HEK293 (cell line): Measurements from ENCODE around the gene PRSS48.

ENCODE experiments used
- CTCF ChIA-PET: fragments of 350-600 bp; formaldehyde crosslinking; extraction: SDS; loops from one replicate; lab custom pipeline; 2021; ENCODE audit warnings: antibody characterized with exemption; lab: Yijun Ruan, JAX
- POLR2A ChIA-PET: fragments of 300-600 bp; formaldehyde crosslinking; extraction: SDS; loops from one replicate; lab custom pipeline; 2020; ENCODE audit warnings: antibody characterized with exemption, inconsistent platforms; lab: Yijun Ruan, JAX
- H3K27ac ChIP-seq: fragments of 200-500 bp; sonication (Bioruptor generic); 2 replicates; pipeline ENCODE4 v1.5.1; 2014; ENCODE audit warnings: low read depth, low read length, control low read depth, inconsistent platforms; ENCODE audit errors: extremely low read depth
- H3K36me3 ChIP-seq, 2 experiments: fragments of 200-500 bp in 1 of 2; sonication (Bioruptor generic) in 1 of 2; 1 replicate in 1 of 2; 2 replicates in 1 of 2; pipeline ENCODE4 v1.5.1; 2014 to 2017; ENCODE audit warnings: inconsistent platforms in 2 of 2, low read length in 2 of 2; ENCODE audit not compliant: control insufficient read depth in 2 of 2, insufficient read depth in 1 of 2
- H3K4me1 ChIP-seq: fragments of 200-500 bp; sonication (Bioruptor generic); 2 replicates; pipeline ENCODE4 v1.5.1; 2014; ENCODE audit warnings: mild to moderate bottlenecking, low read length, inconsistent platforms; ENCODE audit not compliant: control insufficient read depth, insufficient read depth
- H3K4me3 ChIP-seq: 2 replicates; pipeline ENCODE4 v1.5.1; 2011; ENCODE audit warnings: low read depth, mild to moderate bottlenecking, control low read depth, low read length, moderate library complexity
- H3K9me3 ChIP-seq: fragments of 200-500 bp; sonication (Bioruptor generic); 2 replicates; pipeline ENCODE4 v1.5.1; 2014; ENCODE audit warnings: low read depth, low read length, inconsistent platforms; ENCODE audit not compliant: control insufficient read depth, insufficient read depth
- FEZF1 ChIP-seq: fragments of 450-650 bp; formaldehyde crosslinking; IDR thresholded peaks from 2 replicates; pipeline ENCODE4 v1.5.1; 2016; ENCODE audit warnings: missing biosample characterization, missing genetic modification characterization
- KLF17 ChIP-seq: fragments of 450-650 bp; formaldehyde crosslinking; IDR thresholded peaks from 2 replicates; pipeline ENCODE4 v1.5.1; 2016; ENCODE audit warnings: missing biosample characterization, missing genetic modification characterization
- PRDM1 ChIP-seq: fragments of 450-650 bp; formaldehyde crosslinking; IDR thresholded peaks from 2 replicates; pipeline ENCODE4; 2016; ENCODE audit warnings: missing biosample characterization, missing genetic modification characterization
- PRDM6 ChIP-seq: fragments of 450-650 bp; formaldehyde crosslinking; IDR thresholded peaks from 2 replicates; pipeline ENCODE4 v1.5.1; 2017; ENCODE audit warnings: missing biosample characterization, missing genetic modification characterization
- ZBTB11 ChIP-seq: fragments of 450-650 bp; formaldehyde crosslinking; conservative IDR thresholded peaks from 2 replicates; pipeline ENCODE4 v1.5.1; 2016; ENCODE audit warnings: low read depth, missing biosample characterization, missing genetic modification characterization
- ZBTB8A ChIP-seq: fragments of 450-650 bp; formaldehyde crosslinking; IDR thresholded peaks from 2 replicates; pipeline ENCODE4 v1.5.1; 2016; ENCODE audit warnings: missing biosample characterization, missing genetic modification characterization
- ZFP37 ChIP-seq: fragments of 450-650 bp; formaldehyde crosslinking; IDR thresholded peaks from 2 replicates; pipeline ENCODE4 v1.5.1; 2016; ENCODE audit warnings: missing biosample characterization, missing genetic modification characterization
- ZNF2 ChIP-seq: fragments of 450-650 bp; formaldehyde crosslinking; IDR thresholded peaks from 2 replicates; pipeline ENCODE4 v1.5.1; 2016; ENCODE audit warnings: missing biosample characterization, missing genetic modification characterization
- ZNF214 ChIP-seq: fragments of 450-650 bp; formaldehyde crosslinking; IDR thresholded peaks from 2 replicates; pipeline ENCODE4 v1.5.1; 2017; ENCODE audit warnings: missing biosample characterization, mild to moderate bottlenecking, missing genetic modification characterization, borderline replicate concordance
- ZNF23 ChIP-seq: fragments of 450-650 bp; formaldehyde crosslinking; IDR thresholded peaks from 2 replicates; pipeline ENCODE4 v1.5.1; 2016; ENCODE audit warnings: missing biosample characterization, missing genetic modification characterization, borderline replicate concordance
- ZNF280C ChIP-seq: fragments of 450-650 bp; formaldehyde crosslinking; IDR thresholded peaks from 2 replicates; pipeline ENCODE4 v1.5.1; 2016; ENCODE audit warnings: missing biosample characterization, missing genetic modification characterization
- ZNF354C ChIP-seq: fragments of 450-650 bp; formaldehyde crosslinking; IDR thresholded peaks from 2 replicates; pipeline ENCODE4 v1.5.1; 2016; ENCODE audit warnings: missing biosample characterization, missing genetic modification characterization, low read depth, borderline replicate concordance
- ZNF391 ChIP-seq: fragments of 450-650 bp; formaldehyde crosslinking; IDR thresholded peaks from 2 replicates; pipeline ENCODE4 v1.5.1; 2016; ENCODE audit warnings: low read depth, missing biosample characterization, missing genetic modification characterization, borderline replicate concordance
- ZNF488 ChIP-seq: fragments of 450-650 bp; formaldehyde crosslinking; IDR thresholded peaks from 2 replicates; pipeline ENCODE4 v1.5.1; 2016; ENCODE audit warnings: missing biosample characterization, missing genetic modification characterization
- ZNF514 ChIP-seq: fragments of 450-650 bp; formaldehyde crosslinking; IDR thresholded peaks from 2 replicates; pipeline ENCODE4 v1.5.1; 2016; ENCODE audit warnings: missing biosample characterization, missing genetic modification characterization
- ZNF558 ChIP-seq: fragments of 450-650 bp; formaldehyde crosslinking; IDR thresholded peaks from 2 replicates; pipeline ENCODE4 v1.5.1; 2016; ENCODE audit warnings: missing biosample characterization, missing genetic modification characterization
- ZNF629 ChIP-seq: fragments of 450-650 bp; formaldehyde crosslinking; IDR thresholded peaks from 2 replicates; pipeline ENCODE4 v1.5.1; 2017; ENCODE audit warnings: missing biosample characterization, missing genetic modification characterization
- ZSCAN30 ChIP-seq: fragments of 450-650 bp; IDR thresholded peaks from 2 replicates; pipeline ENCODE4 v1.5.1; 2018; ENCODE audit warnings: missing biosample characterization, mild to moderate bottlenecking, missing genetic modification characterization, moderate library complexity

Gene PRSS48

GRCh38 chr4:151310124-151310728, 33.3 kb downstream of the PRSS48 start:
- H3K27ac ChIP-seq = no peak overlapping the region
- peaks cover 4% of the 10 kb centered on the region; the same call in 1 of the 2 replicates for H3K4me1 ChIP-seq
- CTCF ChIA-PET = no interaction called here
- no peaks in the 10 kb centered on the region for H3K9me3 ChIP-seq
- no peak for TF ChIP-seq ZBTB11 (tag by site-specific recombination)
- no peak for TF ChIP-seq ZNF214 (tag by site-specific recombination)
- no peak for TF ChIP-seq ZFP37 (tag by site-specific recombination)
- TF ChIP-seq ZNF354C (tag by site-specific recombination) = no peak
- TF ChIP-seq PRDM1 (tag by site-specific recombination) = no peak
- TF ChIP-seq ZBTB8A (tag by site-specific recombination) = no peak
- no peak for TF ChIP-seq ZNF488 (tag by site-specific recombination)
- no peak for TF ChIP-seq KLF17
- no peak for TF ChIP-seq PRDM6 (tag by site-specific recombination)
- TF ChIP-seq ZNF23 (tag by site-specific recombination) = no peak
- no peak for TF ChIP-seq ZNF280C
- TF ChIP-seq FEZF1 (tag by site-specific recombination) = no peak
- TF ChIP-seq ZNF514 (tag by site-specific recombination) = no peak
- no peak for TF ChIP-seq ZSCAN30 (tag by site-specific recombination)
- no peak for TF ChIP-seq ZNF2 (tag by site-specific recombination)
- TF ChIP-seq ZNF629 (tag by site-specific recombination) = no peak
- TF ChIP-seq ZNF558 (tag by site-specific recombination) = no peak
- TF ChIP-seq ZNF391 (tag by site-specific recombination) = no peak
- TF ChIP-seq, all 188 proteins: peak for 0
- H3K36me3 ChIP-seq = no peaks in the 10 kb centered on the region; a peak in 1 of 3 replicates
- POLR2A ChIA-PET = no interaction called here
- H3K4me3 ChIP-seq = no peak overlapping the region
